Endothelial cell of umbilical vein (primary cell): Measurements from ENCODE around the gene FBXO8.

ENCODE experiments used
- POLR2AphosphoS5 ChIP-seq: IDR thresholded peaks from 2 replicates; pipeline ENCODE4 v1.6.1; 2012; ENCODE audit warnings: low read depth, mild to moderate bottlenecking, control low read depth, low read length, moderate library complexity; ENCODE audit not compliant: insufficient read depth
- TF ChIP-seq, protein P1 (sequence below), 2 donors: IDR thresholded peaks; 1 replicate in 1 of 2; 2 replicates in 1 of 2; pipeline ENCODE4 v1.5.1; 2011; ENCODE audit warnings: low read length in 2 of 2, mild to moderate bottlenecking in 2 of 2, moderate library complexity in 2 of 2, control low read depth in 1 of 2, inconsistent platforms in 1 of 2, low read depth in 1 of 2; ENCODE audit not compliant: insufficient read depth in 1 of 2; ENCODE audit errors: extremely low read depth in 1 of 2

DNA sequence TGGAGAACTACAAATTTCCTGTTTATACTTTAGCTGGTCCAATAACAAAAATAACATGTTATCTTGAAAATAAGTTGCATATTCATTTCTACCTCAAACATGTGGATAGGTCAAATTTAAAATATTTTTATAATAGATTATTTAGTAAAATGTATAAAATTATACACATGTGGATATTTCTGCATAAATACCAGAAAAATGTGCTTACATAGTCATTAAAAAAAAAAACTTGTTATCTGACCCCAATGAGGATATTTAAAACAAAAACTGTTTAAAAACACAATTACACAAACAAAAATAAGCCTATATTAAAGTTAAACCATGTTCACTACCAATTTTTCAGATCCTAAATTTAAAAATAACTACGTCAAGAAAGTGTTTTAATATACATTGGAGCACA, 28.1 kb downstream of the FBXO8 start:
- TF ChIP-seq, protein P1, sequence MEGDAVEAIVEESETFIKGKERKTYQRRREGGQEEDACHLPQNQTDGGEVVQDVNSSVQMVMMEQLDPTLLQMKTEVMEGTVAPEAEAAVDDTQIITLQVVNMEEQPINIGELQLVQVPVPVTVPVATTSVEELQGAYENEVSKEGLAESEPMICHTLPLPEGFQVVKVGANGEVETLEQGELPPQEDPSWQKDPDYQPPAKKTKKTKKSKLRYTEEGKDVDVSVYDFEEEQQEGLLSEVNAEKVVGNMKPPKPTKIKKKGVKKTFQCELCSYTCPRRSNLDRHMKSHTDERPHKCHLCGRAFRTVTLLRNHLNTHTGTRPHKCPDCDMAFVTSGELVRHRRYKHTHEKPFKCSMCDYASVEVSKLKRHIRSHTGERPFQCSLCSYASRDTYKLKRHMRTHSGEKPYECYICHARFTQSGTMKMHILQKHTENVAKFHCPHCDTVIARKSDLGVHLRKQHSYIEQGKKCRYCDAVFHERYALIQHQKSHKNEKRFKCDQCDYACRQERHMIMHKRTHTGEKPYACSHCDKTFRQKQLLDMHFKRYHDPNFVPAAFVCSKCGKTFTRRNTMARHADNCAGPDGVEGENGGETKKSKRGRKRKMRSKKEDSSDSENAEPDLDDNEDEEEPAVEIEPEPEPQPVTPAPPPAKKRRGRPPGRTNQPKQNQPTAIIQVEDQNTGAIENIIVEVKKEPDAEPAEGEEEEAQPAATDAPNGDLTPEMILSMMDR (IDR thresholded peaks at IDR 0.05; ENCODE audit: extremely low read depth in 1 of 2, insufficient read depth in 1 of 2, low read depth in 1 of 2, low read length in 2 of 2): no peak
- TF ChIP-seq POLR2AphosphoS5: no peak
